ENCODE results near the gene ENTHD1.
A peak's percentile ranks its signal among the peaks of the same experiment; 100 is the strongest.
"Not testable (repeated sequence)": the region's sequence is repeated elsewhere in the genome, so short reads cannot be mapped to it uniquely, and the experiment has no call there.

Gene ENTHD1

DNA sequence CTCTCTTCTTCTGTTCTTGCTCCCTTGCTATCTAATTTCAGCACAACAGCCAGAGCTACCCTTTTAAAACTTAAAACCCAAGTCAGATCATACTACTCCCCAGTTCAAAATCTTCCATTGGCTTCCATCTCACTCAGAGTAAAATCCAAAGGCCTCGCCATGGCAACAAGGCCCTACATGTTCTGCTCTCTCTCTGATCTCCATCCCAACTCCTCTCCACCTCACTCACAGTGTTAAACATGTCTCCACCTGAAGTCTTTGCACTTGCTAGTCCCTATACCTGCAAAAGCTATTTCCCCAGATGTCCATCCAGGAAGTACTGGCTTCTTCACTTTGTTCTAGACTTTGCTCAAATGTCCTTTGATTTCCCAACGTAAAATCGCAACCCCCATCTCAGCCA is 4.3 kb upstream of the ENTHD1 start:
- DNase-seq = no peak

DNA sequence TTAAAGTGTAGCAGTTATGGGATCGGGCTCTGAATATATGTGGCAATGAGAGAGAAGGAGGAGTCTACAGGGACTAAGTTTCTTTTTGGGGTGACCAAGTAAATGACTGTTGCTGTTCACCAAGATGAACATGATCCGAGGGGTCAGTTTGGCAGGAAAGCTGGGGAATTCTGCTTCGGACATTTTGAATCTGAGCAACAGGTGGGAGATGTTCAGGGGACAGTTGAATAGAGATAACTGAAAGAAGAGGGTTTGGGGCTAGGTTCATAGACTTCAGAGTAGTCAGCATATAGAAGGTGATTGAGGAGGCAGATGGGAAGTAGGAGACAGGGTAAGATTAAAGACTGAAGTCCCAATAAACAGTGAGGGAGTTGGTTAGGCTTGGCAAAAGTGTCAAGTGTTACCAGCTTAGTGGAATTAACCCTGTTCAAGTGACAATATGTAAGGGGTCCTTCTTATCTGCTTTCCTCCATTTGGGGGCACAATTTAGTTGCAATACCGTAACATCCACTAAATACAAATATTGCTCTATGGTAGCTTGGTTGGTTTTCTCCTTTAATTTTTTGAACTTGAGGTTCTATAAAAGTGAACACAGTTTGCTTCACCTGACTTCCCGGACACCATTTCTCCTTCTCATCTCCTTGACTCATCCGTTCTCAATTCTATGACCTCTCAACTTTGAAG is 2.9 kb upstream of the ENTHD1 start:
- DNase-seq = no peak

DNA sequence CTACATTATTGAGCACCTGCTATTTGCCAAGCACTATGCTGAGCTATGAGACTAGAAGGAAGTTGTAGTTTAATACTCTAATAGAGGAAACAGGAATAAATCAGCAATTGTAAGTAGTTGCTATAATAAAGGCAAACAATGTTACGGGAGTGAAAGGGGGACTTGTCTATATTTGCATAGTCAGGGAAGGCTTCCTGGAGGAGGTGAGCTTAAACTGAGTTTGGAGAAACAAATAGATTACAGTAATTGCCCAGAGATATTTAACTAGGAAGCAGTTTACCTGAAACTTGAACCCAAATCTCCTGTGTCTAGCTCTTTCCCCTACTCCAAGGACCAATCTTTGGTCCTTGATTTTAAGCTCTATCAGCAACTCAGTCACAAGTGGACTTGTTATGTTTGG is 2.1 kb upstream of the ENTHD1 start:
- no peak for DNase-seq

DNA sequence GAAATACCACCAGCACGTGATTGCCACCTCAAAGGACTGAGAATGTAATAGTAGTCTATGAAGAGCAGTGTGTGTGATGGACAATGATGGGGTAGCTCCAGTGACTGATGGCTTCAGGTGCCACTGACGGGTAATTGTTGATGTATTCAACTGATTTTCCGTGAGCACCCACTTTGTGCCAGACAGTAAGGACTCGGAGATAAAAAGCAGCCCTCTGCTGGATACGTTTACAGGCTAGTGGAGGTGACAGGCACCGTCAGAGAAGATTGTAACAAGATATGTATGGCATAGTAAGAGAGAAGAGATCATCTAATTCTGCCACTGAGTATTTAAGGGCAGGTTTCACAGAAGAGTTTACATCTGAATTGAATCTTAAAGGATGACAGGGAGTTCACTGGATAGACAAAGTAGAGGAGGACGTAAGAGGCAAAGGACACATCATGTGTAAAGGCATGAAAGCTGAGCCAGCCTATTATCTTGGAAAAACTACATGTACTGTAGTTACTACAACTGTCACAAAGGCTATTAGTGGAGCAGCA is 1.1 kb upstream of the ENTHD1 start:
- no peak for DNase-seq

DNA sequence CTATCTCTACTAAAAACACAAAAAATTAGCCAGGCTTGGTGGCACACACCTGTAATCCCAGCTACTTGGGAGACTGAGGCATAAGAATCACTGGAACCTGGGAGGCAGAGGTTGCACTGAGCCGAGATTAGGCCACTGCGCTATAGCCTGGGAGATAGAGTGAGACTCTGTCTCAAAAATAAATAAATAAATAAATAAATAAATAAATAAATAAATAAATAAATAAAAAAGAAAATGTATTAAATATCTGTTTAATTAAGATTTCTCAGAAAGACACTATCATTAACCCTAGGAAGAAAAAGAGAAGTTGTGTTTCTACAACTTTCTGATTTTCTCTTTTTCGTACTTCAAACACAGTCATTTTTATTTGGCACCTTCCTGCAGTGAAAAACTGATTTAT is 3.6 kb downstream of the ENTHD1 start:
- DNase-seq = not testable (repeated sequence)

DNA sequence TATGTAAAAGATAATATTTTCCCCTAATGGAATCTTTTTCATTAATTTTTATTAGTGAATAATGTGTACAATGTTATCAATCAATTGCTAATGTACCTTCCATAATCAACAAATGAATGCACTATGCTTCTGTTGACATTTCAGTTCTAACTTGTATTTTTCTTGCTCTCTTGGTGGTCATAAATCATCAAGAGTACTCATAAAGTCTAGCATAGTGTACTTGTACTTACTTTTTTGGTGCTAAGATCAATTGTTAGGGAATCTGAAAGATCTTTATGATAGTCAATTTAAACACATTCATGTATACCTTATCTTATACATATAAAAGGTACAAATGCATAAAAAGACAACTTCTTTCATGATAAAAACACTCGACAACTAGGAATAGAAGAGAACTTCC is 10.5 kb downstream of the ENTHD1 start:
- DNase-seq = no peak

DNA sequence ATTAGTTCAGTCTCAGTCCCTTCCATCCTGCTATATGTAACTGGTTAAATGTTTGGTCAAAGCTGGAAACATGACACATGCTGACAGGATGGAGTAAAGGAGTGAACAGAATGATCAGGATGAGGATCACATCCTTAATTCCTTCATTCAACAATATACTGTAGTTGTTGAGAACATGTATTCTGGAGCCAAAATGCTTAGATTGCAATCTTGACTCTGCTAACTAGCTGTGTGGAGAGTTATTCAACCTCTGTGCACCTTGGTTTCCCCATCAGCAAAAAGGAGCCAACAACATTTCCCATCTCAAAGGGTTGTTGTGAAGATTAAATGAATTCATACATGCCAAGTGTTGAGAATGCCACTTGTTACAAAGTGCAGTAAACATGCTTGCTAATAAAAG is 12.8 kb downstream of the ENTHD1 start:
- no peak for DNase-seq

DNA sequence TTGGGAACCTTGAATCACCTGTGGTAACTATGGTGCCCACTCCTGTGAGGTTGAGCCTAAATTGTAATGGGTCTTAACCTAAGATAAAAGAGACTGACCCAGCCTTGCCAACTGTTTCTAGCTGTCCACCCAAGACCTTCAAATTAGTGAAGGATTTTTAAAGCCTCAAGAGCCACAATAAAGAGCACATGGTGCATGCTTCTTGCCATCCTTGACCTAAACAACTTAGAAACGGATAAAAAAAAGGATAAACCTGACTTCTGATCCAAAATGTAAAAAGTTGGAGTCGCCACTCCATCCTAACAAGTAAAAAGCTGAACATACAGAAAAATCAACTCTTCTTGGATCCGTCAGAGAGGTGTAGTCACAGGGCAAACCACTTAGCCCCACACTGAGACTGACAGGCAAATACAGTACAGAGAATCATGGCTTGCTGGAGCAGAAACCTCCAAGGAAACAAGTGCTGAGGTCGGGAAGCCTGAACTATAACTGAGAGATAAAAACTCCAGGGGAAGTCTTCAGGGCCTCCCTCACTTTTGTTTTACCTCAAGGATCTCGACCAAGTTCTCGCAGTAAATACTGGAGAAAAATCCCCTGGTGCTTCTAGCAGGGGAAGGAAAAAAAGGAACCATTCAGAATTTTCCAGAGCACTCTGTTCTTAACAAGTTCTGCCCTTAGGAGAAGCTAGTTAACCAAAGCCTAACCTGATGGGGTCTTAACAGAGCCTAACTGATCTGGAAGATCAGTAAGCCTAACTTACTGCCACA is 16.3 kb downstream of the ENTHD1 start:
- DNase-seq = no peak

DNA sequence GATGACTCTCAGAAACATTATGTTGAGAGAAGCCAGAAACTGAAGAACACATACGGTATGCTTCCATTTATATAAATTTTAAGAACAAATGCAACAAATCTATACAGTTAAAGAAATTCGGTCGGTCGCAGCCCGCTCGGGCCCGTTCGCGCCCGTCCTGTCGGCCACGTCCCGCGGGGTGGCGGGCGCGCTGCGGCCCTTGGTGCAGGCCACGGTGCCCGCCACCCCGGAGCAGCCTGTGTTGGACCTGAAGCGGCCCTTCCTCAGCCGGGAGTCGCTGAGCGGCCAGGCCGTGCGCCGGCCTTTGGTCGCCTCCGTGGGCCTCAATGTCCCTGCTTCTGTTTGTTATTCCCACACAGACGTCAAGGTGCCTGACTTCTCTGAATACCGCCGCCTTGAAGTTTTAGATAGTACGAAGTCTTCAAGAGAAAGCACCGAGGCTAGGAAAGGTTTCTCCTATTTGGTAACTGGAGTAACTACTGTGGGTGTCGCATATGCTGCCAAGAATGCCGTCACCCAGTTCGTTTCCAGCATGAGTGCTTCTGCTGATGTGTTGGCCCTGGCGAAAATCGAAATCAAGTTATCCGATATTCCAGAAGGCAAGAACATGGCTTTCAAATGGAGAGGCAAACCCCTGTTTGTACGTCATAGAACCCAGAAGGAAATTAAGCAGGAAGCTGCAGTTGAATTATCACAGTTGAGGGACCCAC is 18.2 kb downstream of the ENTHD1 start:
- not testable (repeated sequence) for DNase-seq

DNA sequence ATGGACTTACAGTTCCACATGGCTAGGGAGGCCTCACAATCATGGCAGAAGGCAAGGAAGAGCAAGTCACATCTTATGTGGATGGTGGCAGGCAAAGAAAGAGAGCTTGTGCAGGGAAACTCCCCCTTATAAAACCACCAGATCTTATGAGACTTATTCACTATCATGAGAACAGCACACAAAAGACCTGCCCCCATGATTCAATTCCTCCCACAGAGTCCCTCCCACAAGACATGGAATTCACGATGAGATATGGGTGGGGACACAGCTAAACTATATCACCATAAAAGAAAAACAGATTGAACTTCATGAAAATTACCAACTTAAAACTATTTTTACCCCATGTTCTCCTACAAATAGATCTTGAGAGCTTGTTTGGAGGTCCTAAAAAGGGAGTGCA is 19.6 kb downstream of the ENTHD1 start:
- DNase-seq = peak; percentile 23

DNA sequence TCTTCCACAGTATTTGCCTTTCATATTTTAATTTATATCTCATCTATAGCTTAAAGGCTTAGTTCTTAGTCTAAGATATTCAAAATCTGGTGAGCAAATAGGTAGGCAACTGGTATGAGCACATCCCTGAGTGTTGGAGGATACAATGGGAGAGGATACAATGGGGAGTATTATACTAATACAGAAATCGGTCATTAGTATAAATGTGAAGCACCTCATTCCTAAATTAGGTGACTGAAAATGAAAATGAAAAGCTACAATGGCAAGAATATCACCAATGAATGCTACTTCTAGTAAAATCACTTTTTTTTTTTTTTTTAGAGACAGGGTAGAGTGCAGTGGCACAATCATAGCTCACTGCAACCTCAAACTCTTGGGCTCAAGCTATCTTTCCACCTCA is 21.0 kb downstream of the ENTHD1 start:
- DNase-seq = no peak

DNA sequence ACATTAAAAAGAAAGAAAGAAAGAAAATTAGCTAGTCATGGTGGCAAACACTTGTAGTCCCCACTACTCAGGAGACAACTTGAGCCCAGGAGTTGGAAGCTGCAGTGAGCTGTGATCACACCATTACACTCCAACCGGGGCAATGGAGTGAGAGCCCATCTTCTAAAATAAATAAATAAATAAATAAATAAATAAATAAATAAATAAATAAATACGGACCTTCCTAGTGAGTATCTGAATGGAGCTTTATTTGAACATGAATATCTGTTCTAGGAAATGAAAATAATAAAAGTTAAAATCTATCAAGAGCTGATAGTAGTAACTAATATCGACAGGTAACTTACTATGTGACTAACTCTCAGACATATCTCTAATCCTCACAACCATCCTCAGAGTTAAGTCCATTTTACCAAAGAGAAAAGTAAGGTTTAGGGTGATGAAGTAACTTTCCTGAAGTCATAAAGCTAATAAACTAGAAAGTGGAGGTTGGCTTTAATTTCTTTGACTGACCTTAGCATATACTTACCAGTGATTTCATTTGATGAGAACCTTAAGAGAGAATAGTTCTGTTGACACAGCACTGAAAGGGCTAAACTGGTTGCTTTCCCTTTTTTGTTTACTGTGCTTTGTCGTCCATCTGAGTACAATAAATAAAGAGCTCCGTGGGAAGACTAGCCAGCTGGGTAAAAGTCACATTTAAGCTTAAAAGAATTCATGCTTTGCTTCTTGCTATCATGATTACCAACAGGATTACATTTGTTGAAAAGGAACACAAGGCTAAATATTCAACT is 22.4 kb downstream of the ENTHD1 start:
- no peak for DNase-seq

DNA sequence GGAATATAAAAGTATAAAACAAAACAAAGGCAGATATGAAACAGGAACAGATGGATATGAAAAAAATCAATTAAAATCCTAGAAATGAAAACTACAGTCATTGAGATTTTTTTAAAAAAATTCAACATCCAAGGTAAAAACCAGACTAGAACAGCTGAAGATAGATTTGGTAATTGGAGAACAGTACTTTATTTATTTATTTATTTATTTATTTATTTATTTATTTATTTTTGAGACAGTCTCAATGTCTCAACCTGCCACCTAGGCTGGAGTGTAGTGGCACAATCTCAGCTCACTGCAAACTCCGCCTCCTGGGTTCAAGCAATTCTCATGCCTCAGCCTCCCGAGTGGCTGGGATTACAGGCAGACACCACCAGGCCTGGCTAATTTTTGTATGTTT is 23.8 kb downstream of the ENTHD1 start:
- not testable (repeated sequence) for DNase-seq

DNA sequence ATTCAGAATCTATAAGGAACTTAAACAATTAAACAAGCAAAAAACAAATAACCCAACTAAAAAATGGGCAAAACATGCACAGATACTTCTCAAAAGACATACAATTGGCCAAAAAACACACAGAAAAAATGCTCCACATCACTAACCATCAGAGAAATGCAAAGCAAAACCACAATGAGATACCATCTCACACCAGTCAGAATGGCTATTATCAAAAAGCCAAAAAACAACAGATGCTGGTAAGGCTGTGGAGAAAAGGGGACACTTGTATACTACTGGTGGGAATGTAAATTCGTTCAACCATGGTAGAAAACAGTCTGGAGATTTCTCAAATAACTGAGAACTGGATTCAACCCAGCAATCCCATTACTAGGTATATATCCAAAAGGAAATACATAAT is 24.8 kb downstream of the ENTHD1 start:
- DNase-seq = no peak

DNA sequence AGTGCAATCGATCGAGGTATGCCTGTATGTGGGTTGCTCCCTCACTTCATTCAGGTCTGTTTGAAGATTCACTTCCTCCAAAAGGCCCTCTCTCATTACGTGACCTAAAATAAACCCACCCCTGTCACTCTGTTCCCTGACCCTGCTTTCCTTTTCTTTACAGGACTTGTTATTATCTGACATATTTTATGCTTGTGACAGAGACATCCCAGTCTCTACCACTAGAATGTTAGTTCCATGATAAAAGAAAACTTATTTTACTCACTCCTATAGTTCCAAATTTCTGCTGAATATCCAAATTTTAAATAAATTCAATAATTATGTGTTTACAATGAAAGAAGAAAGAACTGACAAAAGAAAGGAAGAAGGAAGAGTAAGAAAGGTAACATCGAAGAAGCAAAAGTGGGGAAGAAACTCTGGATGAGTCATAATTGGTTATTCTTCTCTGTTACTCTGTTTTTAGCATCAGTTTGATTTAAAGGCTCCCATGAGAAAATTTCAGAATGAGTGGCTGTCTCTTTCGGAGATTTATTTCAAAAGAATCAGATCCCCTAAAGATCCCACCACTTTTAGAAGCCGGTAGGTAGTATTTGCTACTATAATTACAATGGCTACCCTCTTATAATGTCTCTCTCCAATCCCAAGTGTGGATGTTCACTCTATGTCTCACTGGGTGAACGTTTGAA is 33.5 kb downstream of the ENTHD1 start:
- DNase-seq = no peak

DNA sequence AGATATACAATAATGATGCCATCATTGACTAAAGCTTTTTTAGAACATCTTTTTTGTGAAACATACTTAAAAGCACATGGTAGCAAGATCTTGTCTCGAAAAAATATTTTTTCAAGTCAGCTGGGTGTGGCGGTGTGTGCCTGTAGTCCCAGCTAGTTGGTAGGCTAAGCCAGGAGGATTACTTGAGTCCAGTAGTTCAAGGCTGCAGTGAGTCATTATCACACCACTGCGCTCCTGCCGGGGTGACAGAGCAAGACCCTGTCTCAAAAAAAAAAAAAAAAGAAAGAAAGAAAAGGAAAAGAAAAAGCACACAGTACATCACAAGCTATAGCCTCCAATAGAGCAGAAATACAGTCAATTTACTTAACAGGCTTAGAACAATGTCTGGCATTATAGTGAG is 37.0 kb downstream of the ENTHD1 start:
- DNase-seq = no peak

DNA sequence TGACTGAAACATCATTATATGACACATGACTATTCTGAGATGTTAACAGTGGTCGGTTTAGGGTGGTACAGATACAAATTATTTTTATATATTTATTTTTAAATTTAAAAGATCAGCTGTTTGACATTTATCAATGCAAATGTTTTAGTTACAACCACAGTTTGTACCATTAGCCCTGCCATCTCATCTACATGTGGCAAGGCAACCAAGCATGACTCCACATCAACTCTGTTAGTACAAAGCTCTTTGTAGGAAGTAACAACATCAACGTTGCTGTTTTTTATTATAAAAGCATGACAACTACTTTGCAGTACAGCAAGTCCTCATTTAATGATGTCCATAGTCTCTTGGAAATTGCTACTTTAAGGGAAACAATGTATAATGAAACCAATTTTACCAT is 40.8 kb downstream of the ENTHD1 start:
- no peak for DNase-seq

DNA sequence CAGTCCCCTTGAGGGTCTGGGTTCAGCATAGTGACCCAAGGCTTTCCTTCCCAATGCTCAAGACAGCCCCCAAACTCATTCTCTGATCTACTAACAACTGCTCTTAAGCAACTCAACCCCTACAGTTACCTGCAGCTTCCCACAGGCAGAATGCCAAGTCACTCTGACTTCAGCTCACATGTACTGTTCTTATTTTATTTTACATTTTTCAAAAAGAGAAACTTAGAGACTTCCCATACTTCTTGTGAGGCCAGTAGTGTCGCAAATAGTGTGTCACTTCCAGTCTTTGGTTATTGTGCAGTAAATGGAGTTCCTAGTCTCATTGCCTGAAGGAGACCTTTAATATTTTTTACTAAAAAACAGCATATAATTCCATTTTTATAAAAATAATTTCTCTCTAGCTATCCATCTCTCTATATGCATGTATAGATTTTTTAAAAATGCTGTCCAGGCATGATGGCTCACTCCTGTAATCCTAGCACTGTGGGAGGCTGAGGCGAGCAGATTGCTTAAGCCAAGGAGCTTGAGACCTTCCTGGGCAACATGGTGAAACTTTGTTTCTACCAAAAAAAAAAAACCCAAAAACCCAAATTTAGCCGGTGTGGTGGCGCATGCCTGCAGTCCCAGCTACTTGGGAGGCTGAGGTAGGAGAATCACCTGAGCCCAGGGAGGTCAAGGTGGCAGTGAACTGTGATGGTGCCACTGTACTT is 41.8 kb downstream of the ENTHD1 start:
- DNase-seq = no peak

DNA sequence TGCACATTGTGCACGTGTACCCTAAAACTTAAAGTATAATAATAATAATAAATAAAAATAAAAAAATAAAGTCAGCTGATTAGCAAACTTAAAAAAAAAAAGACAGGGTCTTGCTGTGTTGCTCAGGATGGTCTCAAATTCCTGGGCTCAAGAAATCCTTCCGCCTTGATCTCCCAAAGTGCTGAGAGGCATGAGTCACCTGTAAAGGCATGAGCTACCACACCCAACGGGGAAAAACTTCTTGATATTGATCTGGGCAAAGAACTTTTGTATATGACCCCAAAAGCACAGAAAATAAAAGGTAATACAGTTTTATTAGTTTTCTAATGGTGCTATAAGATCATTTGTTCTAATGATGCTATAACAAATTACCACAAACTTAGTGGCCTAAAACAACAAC is 46.1 kb downstream of the ENTHD1 start:
- DNase-seq = no peak

DNA sequence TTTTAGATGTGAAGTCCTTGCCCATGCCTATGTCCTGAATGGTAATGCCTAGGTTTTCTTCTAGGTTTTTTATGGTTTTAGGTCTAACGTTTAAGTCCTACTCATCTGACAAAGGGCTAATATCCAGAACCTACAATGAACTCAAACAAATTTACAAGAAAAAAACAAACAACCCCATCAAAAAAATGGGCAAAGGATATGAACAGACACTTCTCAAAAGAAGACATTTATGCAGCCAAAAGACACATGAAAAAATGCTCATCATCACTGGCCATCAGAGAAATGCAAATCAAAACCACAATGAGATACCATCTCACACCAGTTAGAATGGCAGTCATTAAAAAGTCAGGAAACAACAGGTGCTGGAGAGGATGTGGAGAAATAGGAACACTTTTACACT is 47.0 kb downstream of the ENTHD1 start:
- not testable (repeated sequence) for DNase-seq

DNA sequence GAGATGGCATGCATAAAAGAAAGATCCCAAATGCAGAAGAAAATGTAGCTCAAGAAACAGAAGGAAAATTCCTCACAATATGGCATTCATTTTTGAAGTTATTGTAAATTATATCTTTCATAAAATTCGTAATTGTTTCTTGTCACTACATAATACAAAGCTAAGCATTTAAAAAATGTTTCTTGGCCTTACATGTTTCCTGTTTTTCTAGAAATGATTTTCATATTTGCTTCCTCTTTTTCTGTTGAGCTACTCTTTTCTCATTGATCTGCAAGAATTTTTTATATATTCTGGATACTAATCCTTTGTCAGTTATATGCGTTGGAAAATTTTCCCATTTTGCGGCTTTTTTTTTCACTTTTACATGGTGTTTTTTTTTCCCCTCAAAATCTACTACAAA is 48.0 kb downstream of the ENTHD1 start:
- no peak for DNase-seq
